Panc1 (cell line): ENCODE results near the gene NTNG2.

Source experiments
- CTCF ChIP-seq: fragments of 450-650 bp; IDR thresholded peaks from 2 replicates; pipeline ENCODE4 v1.5.1; 2017; ENCODE audit warnings: mild to moderate bottlenecking
- POLR2AphosphoS5 ChIP-seq: IDR thresholded peaks from 2 replicates; pipeline ENCODE4 v1.6.1; 2012; ENCODE audit warnings: mild to moderate bottlenecking, low read depth, low read length, moderate library complexity

GRCh38 chr9:132236662-132237311, 74.9 kb downstream of the NTNG2 start:
- peak; percentile 64 for TF ChIP-seq CTCF
- no peak for TF ChIP-seq POLR2AphosphoS5
